ENCODE measurements around the gene PDK2. TPM values are rescaled to one million over a fixed set of nuclear protein-coding genes. Genes with fewer than 3 reads are reported as not detected.
"Not testable (repeated sequence)": the region's sequence is repeated elsewhere in the genome, so short reads cannot be mapped to it uniquely, and the experiment has no call there.

The PDK2 gene
- total RNA-seq, 1 donor from 2014 or later, result 13.3 TPM

GRCh38 chr17:50058296-50058953 lies 36.7 kb upstream of the PDK2 start:
- no peak for DNase-seq (ENCODE audit: low read depth in 2 of 2)

- DNase-seq (ENCODE audit: low read depth in 2 of 2), result no peak
These were observed 35.9 kb upstream of the PDK2 start for GRCh38 chr17:50059256-50059655.

- DNase-seq (ENCODE audit: low read depth in 2 of 2), result peak in 1 of 2 donors; percentile 50
These were observed 35.3 kb upstream of the PDK2 start for GRCh38 chr17:50059759-50060273.

- peak in 1 of 2 donors; percentile 47 for DNase-seq (ENCODE audit: low read depth in 2 of 2)
These were observed 34.0 kb upstream of the PDK2 start for GRCh38 chr17:50060951-50061712.

- DNase-seq (ENCODE audit: low read depth in 2 of 2), result not testable (repeated sequence)
These were observed 33.5 kb upstream of the PDK2 start for GRCh38 chr17:50061713-50062045.

GRCh38 chr17:50062293-50063243 lies 32.6 kb upstream of the PDK2 start:
- peak in 1 of 2 donors; percentile 74 for DNase-seq (ENCODE audit: low read depth in 2 of 2)

GRCh38 chr17:50063561-50064252 lies 31.4 kb upstream of the PDK2 start:
- peak in 1 of 2 donors; percentile 36 for DNase-seq (ENCODE audit: low read depth in 2 of 2)

- peak; percentile 59 to 92 for DNase-seq (ENCODE audit: low read depth in 2 of 2)
These were observed 30.7 kb upstream of the PDK2 start for GRCh38 chr17:50064253-50065001.

GRCh38 chr17:50065056-50065455 lies 30.1 kb upstream of the PDK2 start:
- DNase-seq (ENCODE audit: low read depth in 2 of 2), result no peak

- DNase-seq (ENCODE audit: low read depth in 2 of 2), result no peak
These were observed 28.2 kb upstream of the PDK2 start for GRCh38 chr17:50066995-50067394.

- no peak for DNase-seq (ENCODE audit: low read depth in 2 of 2)
These were observed 27.2 kb upstream of the PDK2 start for GRCh38 chr17:50067996-50068395.

- DNase-seq (ENCODE audit: low read depth in 2 of 2), result no peak
These were observed 24.1 kb upstream of the PDK2 start for GRCh38 chr17:50070908-50071680.

GRCh38 chr17:50071692-50072091 lies 23.5 kb upstream of the PDK2 start:
- no peak for DNase-seq (ENCODE audit: low read depth in 2 of 2)

GRCh38 chr17:50072130-50072529 lies 23.0 kb upstream of the PDK2 start:
- no peak for DNase-seq (ENCODE audit: low read depth in 2 of 2)

- no peak for DNase-seq (ENCODE audit: low read depth in 2 of 2)
These were observed 22.2 kb upstream of the PDK2 start for GRCh38 chr17:50072925-50073324.

GRCh38 chr17:50074227-50074626 lies 20.9 kb upstream of the PDK2 start:
- DNase-seq (ENCODE audit: low read depth in 2 of 2), result no peak

- DNase-seq (ENCODE audit: low read depth in 2 of 2), result no peak
These were observed 19.6 kb upstream of the PDK2 start for GRCh38 chr17:50075446-50076032.

- DNase-seq (ENCODE audit: low read depth in 2 of 2), result no peak
These were observed 18.9 kb upstream of the PDK2 start for GRCh38 chr17:50076221-50076590.

- DNase-seq (ENCODE audit: low read depth in 2 of 2), result no peak
These were observed 18.4 kb upstream of the PDK2 start for GRCh38 chr17:50076591-50077235.
